CD4-positive, alpha-beta T cell treated with Interleukin-4 for 4 hours (primary cell): ENCODE results near the gene HAGH.
"Not testable (repeated sequence)": the region's sequence is repeated elsewhere in the genome, so short reads cannot be mapped to it uniquely, and the experiment has no call there.

Experiments used
- DNase-seq: peaks from one replicate; pipeline ENCODE4 v3.0.0-alpha.2; 2020

HAGH gene

DNA sequence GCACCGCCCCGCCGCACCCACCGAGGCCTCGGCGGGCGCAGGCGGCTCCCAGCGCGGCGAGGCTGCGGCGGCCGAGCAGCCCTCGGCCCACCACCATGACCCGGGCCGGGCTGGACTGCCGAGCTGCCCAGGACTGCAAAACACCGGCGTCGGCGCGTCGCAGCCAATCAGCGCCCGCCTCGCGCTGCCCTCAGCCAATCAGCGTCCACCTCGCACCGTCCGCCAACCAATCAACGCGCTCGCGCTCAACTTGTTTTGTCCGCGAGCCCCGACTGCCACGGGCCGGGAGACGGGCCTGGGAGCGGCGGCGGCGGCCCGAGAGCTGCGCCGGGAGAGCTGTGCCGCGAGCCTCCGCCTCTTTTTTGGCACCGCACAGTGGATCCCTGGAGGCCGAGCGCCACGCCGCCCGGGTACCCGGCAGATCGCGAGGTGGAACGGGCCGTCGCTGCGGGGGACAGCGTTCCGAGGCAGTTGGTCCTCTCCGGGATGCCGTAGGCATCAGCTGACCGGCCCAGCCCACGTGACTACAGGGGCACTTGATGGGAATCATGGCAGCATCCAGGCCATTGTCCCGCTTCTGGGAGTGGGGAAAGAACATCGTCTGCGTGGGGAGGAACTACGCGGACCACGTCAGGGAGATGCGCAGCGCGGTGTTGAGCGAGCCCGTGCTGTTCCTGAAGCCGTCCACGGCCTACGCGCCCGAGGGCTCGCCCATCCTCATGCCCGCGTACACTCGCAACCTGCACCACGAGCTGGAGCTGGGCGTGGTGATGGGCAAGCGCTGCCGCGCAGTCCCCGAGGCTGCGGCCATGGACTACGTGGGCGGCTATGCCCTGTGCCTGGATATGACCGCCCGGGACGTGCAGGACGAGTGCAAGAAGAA lies at the start of gene HAGH, which contains the start of gene FAHD1:
HAGH (minus strand) TSS at position 135 of the 883 bp plus-strand sequence; CDS start at position 97, 38 bp downstream.
FAHD1 (plus strand) TSS at position 516 of the 883 bp plus-strand sequence; CDS start at position 549, 33 bp downstream.
- DNase-seq = peak; percentile 92

DNA sequence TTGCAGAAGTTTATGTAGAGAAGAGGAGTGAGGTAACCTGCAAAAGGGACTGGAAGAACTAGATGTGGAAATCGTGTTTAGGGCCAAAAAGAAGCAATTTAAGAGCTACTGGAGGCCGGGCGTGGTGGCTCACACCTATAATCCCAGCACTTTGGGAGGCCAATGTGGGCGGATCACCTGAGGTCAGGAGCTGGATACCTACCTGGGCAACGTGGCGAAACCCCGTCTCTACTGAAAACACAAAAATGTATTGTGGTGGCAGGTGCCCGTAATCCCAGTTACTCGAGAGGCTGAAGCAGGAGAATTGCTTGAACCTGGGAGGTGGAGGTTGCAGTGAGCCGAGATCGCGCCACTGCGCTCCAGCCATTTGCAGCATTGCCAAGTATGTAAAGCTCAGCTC lies 49.4 kb upstream of the HAGH start:
- not testable (repeated sequence) for DNase-seq

DNA sequence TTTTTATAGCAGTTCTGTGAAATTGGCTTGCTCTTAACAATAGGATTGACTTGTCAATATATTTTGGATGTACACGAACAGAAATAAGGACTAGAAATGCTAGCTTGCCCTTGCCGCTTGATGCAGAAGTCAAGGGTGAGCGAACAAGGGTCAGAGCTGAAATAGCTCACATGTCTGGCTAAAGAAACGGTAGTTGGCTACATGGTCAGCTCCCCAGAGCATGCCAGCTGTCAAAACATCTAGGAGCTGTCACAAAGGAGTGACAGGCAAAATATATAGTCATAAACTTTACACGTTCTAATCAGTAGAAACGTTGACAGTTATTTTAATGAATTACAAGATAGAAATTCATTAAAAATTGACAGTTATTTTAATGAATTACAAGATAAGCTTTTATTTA lies 48.2 kb upstream of the HAGH start:
- DNase-seq = no peak

DNA sequence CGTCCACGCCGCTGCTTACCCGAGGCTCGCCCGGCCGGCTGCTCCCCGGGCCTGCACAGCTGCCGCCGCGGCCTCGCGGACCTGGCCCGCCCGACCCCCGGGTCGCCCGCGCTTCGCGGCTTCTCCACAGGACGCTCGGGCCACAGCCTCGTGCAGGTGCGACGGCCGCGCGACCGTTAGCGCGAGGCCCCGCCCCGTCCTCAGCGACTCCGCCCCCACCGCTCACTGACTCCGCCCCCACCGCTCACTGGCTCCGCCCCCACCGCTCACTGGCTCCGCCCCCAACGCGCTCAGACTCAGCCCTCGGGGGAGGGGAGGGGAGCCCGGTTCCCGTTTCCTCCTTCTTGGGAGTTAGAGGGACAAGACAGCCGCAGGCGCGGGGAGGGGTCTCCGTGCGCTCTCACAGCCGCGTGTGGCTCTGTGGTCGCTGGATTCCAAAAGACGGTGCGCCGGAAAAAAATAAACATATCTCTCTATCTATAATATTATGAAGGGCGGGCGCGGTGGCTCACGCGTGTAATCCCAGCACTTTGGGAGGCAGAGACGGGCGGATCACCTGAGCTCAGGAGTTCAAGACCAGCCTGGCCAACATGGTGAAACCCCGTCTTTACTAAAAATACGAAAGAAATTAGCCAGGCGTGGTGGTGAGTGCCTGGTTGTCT lies 45.5 kb upstream of the HAGH start, which contains the start of gene MEIOB:
MEIOB (minus strand) TSS at position 191 of the 662 bp plus-strand sequence. CDS start 3,989 bp downstream, outside the sequence.
- DNase-seq = no peak

DNA sequence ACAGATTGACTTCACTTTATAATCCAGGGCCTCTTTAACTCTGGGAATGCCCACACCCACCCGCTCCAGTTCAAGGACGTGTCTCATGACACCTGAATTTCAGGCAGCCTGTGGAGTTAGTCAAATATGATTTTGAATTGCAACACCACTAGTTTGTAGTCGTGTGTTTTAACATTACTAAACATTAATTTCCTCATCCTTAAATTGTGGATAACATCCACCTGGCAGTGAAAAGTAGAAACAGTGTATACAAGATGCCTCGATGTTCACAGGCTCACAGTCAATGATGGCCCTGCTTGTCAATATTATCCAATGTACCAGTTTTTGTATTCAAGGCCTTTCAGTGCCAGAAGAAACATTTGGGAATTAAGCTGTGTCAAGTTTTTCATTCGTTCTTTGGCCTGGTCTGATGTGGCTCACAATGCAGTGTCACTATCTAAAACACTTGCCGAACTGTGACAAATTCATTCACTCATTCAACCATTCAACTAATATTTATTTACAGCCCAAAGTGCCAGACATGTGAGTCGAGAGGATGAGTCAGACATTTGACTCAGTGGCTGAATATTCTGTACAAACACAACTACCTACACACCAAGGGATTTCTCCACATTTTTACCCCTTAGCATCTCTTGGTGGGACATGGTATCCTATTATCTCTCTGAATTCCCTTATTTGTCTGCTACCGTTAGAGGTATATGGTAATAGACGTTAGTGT lies 43.9 kb upstream of the HAGH start:
- no peak for DNase-seq

DNA sequence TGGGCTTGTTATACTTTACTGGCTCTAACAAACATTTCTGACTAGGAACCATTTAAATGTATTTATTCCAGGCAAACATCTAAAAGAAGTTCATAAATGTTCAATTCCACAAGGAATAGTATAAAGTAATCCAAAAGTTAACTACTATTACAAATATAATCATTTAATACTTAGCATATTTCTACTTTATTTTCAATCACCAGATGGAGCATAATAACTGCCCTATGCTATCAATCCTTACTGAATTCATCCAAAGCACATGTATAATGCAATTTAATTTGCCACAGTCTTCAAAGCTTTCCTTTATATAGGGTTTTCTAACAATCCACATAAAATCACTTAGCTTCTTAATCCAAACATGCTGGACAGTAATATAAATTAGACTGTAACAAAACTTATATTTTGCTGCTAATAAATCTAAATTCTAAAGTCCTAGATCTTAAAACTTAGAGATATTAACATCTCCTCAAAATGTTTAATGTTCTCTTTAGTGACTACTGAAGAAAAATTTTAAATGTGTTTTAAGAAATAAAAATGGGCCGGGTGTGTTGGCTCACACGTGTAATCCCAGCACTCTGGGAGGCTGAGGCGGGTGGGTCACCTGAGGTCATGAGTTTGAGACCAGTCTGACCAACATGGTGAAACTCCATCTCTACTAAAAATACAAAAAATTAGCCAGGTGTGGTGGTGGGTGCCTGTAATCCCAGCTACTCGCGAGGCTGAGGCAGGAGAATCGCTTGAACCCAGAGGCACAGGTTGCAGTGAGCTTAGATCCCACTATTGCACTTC lies 39.5 kb upstream of the HAGH start:
- no peak for DNase-seq

DNA sequence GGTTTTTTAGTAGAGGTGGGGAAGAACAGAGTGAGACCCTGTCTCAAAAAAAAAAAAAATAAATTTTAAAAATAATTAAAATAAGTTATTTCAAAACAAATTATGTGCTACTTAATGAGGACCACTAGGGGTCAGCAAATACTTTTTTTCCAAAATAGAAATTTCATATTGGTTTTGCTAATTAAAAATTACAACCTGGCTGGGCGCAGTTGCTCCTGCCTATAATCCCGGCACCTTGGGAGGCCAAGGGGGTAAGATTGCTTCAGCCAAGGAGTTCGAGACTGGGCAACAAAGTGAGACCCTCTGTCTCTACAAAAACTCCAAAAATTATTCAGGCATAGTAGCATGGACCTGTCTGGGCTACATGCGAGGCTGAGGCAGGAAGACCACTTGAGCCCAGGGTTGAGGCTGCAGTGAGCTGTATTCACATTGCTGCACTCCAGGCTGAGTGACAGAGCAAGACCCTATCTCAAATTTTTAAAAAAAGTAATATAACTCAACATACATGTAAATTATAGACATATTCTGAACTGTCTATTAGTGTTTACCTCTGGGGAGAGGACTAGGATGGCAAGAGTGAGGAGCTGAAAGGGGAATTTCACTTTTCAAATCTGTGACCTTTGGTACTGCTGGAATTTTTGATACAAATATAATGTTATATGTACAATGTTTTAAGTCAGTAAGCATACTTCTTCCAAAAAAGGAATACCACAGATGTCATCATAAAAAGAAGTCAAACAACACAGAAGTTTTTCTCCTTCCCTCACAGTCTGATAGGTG lies 37.2 kb upstream of the HAGH start:
- DNase-seq = peak; percentile 40

DNA sequence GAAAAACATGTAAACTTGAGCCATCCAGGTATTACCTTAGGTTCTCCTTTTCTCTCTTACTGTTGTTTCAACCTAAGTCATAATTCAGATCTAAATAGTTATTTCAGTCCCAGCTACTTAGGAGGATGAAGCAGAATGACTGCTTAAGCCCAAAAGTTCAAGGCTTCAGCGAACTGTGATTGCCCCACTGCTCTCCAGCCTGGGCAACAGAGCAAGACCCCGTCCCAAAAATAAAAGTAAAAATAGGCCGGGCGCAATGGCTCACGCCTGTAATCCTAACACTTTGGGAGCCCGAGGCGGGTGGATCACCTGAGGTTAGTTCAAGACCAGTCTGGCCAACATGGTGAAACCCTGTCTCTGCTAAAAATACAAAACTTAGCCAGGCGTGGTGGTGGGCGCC lies 35.8 kb upstream of the HAGH start:
- DNase-seq = no peak

DNA sequence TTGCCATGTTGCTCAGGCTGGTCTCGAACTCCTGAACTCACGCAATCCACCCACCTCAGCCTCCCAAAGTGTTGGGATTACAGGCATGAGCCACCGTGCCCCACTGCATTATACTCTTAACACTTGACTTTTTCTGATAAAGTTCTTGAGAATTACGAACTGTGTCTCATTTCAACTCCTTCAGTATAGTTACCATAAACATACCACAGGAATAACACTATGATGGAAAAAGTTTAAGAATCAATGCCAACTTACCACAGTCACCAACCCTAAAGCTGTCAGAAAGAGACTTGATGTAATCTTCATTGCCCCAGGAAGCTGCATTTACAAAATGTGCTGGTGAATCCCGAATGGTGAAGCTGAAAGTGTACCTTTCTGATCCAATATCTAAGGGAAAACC lies 35.1 kb upstream of the HAGH start:
- no peak for DNase-seq

DNA sequence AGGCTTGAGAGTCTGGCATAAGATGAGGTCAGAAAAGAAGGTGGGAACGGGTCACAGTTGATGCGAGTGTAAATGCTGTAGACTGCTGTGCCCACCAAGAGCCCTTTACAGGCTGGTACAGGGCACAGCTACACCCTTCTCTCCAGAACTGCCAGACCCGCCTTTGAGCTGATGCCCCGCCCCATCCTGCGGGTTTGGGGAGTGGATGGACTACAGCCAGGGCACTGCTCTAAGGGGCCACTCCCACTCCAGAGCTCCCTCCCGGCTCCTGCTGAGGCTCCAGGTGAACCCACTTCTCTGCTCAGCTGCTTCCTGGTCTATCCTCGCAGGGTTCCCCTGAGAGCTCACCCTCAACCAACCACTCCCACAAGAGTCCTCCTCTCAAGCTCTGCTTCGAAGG lies 33.0 kb upstream of the HAGH start:
- no peak for DNase-seq

DNA sequence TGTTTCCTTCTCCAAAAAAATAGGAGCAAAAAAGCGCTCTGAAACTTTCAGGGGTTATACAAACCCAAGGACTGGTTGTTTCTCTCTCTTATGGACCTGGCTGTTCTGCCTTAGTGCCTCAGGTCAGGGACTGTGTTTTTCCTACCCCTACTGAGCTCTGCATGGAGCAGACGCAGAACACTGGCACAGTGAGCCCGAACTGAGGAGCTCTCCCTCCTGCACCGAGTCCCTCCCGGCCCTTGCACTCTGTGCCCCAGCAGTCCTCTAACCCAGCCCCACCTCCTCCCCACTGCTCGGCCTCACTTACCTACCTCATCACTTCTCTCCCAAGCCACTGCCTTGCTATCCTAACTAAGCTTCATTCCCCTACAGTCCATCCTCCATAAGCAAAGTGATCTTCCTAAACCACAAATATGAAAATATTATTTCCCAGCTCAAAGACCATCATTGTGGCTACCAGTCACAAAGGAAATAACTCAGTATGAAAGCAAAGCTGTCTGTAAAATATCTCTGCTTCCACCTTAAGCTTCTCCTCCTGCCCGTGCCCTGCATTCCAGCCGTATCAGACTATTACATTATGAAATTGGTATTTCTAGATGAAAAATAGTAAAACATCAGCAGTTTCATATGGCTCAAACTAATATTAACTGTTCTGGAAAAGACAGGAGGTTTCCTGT lies 31.7 kb upstream of the HAGH start:
- DNase-seq = no peak

DNA sequence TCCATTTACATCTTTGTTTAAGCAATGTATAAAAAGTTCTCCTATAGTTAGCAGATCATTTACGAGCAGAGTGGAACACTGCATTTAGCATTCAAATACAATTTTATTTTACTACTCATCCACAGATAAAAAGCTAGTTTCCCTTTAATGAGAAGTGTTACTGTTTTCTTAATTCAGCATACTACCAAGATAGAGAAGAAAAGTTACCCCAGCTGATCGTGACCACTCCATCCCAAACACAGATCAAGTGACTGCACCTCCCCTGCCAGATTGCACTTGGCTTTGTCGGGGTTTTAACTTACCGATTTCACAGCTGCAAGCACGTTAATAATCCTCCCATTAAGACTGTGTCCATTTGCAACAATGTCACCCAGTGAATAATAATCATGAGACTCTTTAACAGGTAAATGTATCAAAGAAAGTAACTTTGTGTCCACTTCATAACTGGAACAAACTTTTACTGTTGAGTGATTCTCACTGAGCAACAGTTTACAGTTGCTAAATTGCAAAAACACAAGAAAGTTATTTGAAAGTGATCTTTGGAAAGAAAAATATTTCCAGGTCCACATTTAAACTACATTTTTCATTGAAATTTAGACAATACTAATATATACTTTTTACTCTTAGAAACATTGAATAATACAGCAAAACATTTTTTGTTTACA lies 30.9 kb upstream of the HAGH start:
- no peak for DNase-seq

DNA sequence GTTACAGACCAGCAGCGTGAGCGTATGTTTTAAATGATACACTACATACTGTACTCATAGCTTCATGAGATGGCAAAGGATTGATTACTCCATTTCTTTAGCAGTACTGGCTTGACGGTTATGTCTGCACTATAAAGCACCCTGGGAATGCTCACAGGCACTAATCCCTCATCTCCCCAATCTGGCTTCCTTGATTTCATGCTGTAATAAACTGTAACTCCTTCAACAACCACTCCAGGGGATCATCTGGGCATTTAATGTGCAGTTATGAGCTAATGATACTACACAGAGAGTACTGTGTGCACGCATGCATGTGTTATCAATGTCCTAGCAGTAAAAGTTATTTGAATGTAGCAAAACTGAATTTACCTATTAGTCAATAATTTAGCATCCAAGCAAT lies 25.2 kb upstream of the HAGH start:
- DNase-seq = no peak

DNA sequence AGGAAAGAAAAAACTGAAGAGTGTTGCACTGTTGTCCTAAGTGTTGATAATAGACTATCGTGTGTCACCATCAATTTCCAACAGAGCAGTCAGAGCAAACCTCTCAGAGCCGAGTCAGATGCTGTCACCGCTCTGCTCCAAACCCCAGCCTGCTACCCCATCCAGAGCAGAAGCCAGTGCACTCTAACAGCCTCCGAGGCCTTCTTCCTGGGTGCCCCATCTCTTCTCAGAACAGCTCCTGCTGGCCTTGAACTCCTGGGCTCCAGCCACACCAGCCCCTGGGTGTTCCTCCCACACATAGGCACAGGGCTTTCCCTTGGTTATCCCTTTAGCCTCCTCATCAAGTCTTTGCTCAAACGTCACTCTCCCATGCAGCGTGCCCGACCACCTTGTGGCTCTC lies 24.4 kb upstream of the HAGH start:
- DNase-seq = no peak

DNA sequence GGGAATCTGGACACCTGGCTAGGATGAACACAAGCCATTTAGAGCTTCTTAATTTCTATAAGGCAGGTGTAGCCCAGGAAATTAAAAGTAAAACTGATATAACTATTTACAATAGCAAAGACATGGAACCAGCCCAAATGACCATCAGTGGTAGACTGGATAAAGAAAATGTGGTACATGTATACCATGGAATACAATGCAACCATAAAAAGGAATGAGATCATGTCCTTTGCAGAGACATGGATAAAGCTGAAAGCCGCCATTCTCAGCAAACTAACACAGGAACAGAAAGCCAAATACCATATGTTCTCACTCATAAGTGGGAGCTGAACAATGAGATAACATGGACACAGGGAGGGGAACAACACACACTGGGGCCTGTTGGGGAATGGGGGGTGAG lies 19.8 kb upstream of the HAGH start:
- no peak for DNase-seq

DNA sequence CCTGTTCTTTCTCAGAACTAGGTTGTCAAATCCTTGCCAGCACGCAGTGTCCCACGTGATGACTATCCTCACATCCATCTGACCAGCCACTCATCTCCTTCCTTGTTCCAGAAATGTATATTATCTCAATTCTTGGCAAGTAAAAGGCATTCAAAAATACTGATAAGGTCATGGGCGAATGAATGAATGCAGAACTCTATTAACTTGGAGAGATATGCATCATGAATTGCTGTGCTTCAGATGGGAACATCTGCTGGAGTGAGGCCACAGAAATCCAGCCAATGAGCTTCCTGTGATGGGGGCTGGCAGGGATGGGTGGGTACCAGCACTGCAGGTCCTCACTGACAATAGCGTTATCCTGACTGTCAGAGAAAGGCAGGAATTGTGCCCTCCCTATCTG lies 19.4 kb upstream of the HAGH start:
- no peak for DNase-seq

DNA sequence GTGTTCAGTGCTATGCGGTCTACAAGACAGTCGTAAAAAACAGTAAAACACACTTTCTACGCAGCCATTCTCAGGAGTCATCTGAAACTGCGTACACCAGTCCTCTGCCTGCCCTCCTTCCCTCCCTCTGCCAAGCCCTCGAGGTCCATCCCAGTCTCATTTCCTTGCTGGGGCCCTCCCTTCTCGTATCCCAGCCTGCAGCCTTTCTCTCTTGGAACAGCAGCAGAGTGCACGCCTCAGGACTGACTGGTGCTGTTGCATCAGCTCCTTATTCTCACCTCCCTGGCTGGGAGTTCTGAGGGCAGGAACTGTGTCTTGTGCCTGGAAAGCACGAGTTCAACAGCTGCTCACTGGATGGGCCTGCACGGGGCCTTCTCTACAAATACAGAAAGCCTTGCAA lies 12.9 kb upstream of the HAGH start:
- DNase-seq = no peak

DNA sequence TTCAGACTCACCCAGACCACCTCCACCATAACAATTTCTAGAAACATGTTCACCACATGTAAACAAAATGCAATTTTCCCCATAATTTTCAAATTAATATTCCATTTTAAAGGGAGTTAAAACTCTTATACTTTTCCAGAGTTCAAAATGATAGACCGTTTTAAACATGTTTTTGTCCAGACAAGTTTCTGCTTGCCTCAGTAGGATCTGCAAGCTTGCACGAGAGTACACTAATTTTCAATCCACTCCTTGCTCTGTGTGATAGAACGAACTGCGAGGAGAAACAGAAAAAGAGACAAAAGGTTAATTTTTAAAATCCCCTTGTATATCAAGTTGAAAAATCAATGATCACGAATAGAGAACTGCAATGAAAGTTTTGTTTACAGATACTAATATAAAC lies 7.5 kb upstream of the HAGH start:
- DNase-seq = no peak

DNA sequence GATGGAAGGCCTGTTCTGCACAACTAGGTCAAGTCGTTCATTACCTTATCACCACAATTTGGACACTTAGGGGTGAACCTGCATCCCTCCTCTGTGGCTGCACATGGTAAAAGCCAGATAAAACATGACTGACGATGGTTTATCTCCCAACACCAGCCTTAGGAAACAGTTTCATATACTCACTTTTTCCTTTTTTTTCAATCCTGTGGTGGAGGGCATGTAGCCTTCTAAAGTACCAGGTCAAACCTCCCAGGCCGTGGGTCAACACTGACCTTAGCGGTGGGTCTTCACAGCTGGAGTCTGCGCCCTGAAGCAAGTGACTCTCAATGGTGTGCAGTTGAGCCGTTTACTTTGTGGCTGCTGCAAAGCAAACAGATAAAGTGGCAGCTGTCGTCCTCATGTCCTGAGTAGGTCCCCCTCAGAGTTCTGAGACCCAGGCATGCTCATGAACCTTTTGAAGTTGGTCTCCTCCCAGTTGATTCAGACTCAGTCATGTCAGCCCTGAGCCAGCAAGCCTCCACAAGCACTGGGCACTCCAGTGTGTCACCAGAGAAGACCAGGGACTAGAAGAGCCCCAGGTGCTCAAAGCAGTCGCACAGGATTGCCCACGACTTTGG lies 6.3 kb upstream of the HAGH start:
- no peak for DNase-seq
